ENCODE measurements around the gene CHMP1A. TPM values are rescaled to one million over a fixed set of nuclear protein-coding genes. Genes with fewer than 3 reads are reported as not detected.

Gene CHMP1A
- total RNA-seq, 1 experiment from 2014 or later = 151 TPM

- Histone ChIP-seq H3K4me3 (no peak overlapping the region), H4K20me1 (ENCODE audit: insufficient read depth) (no peaks in the 10 kb centered on the region), H3K4me1 (replicated peaks; ENCODE audit: insufficient read depth) (0 out of 2 replicates have a peak, but pooled peaks cover 7% of the 10 kb centered on the region), H3K27ac (no peak overlapping the region), H3K9me3 (ENCODE audit: insufficient read depth, low read depth) (no peaks in the 10 kb centered on the region), H3K9me2 (ENCODE audit: insufficient read depth) (no peaks in the 10 kb centered on the region), H3K79me2 (ENCODE audit: low read depth) (no peaks in the 10 kb centered on the region), H3K27me3 (ENCODE audit: insufficient read depth, low read depth) (no peaks in the 10 kb centered on the region), H3K4me2 (no peak overlapping the region), H3F3A (ENCODE audit: insufficient read depth, low read depth) (peaks cover 37% of the 10 kb centered on the region; the same call in 1 of the 2 replicates), H2AFZ (no peak overlapping the region), H3K36me3 (ENCODE audit: low read depth) (no peaks in the 10 kb centered on the region)
- intact Hi-C loops (cut with micrococcal nuclease; ENCODE audit: unreplicated experiment) = no loop called here
- BruUV-seq (replicated peaks) = no TSS peak
- ChIA-PET POLR2A (ENCODE audit: unreplicated experiment) (no interaction called here), CTCF (no interaction called here)
- DNase-seq = no peak
- TF ChIP-seq EZH2 (IDR thresholded peaks at IDR 0.05; ENCODE audit: low read depth) = no peak
- TF ChIP-seq CTCF (conservative IDR thresholded peaks at IDR 0.05) = no peak
Observed at GRCh38 chr16:89596957-89597649, 60.4 kb downstream of the CHMP1A start.

GRCh38 chr16:89596061-89596689, 61.3 kb downstream of the CHMP1A start:
- Histone ChIP-seq H2AFZ (no peak overlapping the region), H3K27ac (no peak overlapping the region), H3K4me2 (no peak overlapping the region), H3F3A (ENCODE audit: insufficient read depth, low read depth) (peaks cover 37% of the 10 kb centered on the region; the same call in 1 of the 2 replicates), H3K79me2 (ENCODE audit: low read depth) (no peaks in the 10 kb centered on the region), H3K4me1 (replicated peaks; ENCODE audit: insufficient read depth) (0 out of 2 replicates have a peak, but pooled peaks cover 7% of the 10 kb centered on the region), H3K36me3 (ENCODE audit: low read depth) (no peaks in the 10 kb centered on the region), H3K4me3 (no peak overlapping the region), H3K27me3 (ENCODE audit: insufficient read depth, low read depth) (no peaks in the 10 kb centered on the region), H3K9me2 (ENCODE audit: insufficient read depth) (no peaks in the 10 kb centered on the region), H3K9me3 (ENCODE audit: insufficient read depth, low read depth) (no peaks in the 10 kb centered on the region), H4K20me1 (ENCODE audit: insufficient read depth) (no peaks in the 10 kb centered on the region)
- POLR2A ChIA-PET (ENCODE audit: unreplicated experiment) = no interaction called here
- TF ChIP-seq CTCF (conservative IDR thresholded peaks at IDR 0.05) (no peak), EZH2 (IDR thresholded peaks at IDR 0.05; ENCODE audit: low read depth) (no peak)
- no peak for DNase-seq
- CTCF ChIA-PET = no interaction called here
- intact Hi-C loops (cut with micrococcal nuclease; ENCODE audit: unreplicated experiment) = no loop called here
- no TSS peak for BruUV-seq (replicated peaks)

GRCh38 chr16:89595330-89596060, 62.0 kb downstream of the CHMP1A start:
- intact Hi-C loops (cut with micrococcal nuclease; ENCODE audit: unreplicated experiment) = no loop called here
- Histone ChIP-seq H3K27me3 (ENCODE audit: insufficient read depth, low read depth) (no peaks in the 10 kb centered on the region), H3K79me2 (ENCODE audit: low read depth) (no peaks in the 10 kb centered on the region), H3K4me1 (replicated peaks; ENCODE audit: insufficient read depth) (0 out of 2 replicates have a peak, but pooled peaks cover 7% of the 10 kb centered on the region), H3K9me2 (ENCODE audit: insufficient read depth) (no peaks in the 10 kb centered on the region), H3K9me3 (ENCODE audit: insufficient read depth, low read depth) (no peaks in the 10 kb centered on the region), H2AFZ (no peak overlapping the region), H3K36me3 (ENCODE audit: low read depth) (no peaks in the 10 kb centered on the region), H3K4me2 (no peak overlapping the region), H4K20me1 (ENCODE audit: insufficient read depth) (no peaks in the 10 kb centered on the region), H3K4me3 (no peak overlapping the region), H3F3A (ENCODE audit: insufficient read depth, low read depth) (peaks cover 34% of the 10 kb centered on the region; the same call in 1 of the 2 replicates), H3K27ac (no peak overlapping the region)
- no peak for DNase-seq
- CTCF ChIA-PET = no interaction called here
- POLR2A ChIA-PET (ENCODE audit: unreplicated experiment) = no interaction called here
- no TSS peak for BruUV-seq (replicated peaks)
- TF ChIP-seq CTCF (conservative IDR thresholded peaks at IDR 0.05) (no peak), EZH2 (IDR thresholded peaks at IDR 0.05; ENCODE audit: low read depth) (no peak)

Other genes with a start within 250 kb of the CHMP1A start
- gene ANKRD11, start 167.1 kb downstream of the CHMP1A start, total RNA-seq (2021) = 206 and 220 TPM in 2 replicates
- 160 and 198 TPM in 2 replicates for gene SPG7, start 149.3 kb downstream of the CHMP1A start, total RNA-seq (2021)
- gene RPL13, start 97.0 kb downstream of the CHMP1A start, total RNA-seq (2021) = 2,045 and 3,124 TPM in 2 replicates
- gene CPNE7, start 82.0 kb downstream of the CHMP1A start, total RNA-seq (2021) = 19.5 and 27.8 TPM in 2 replicates
- gene DPEP1, start 44.1 kb downstream of the CHMP1A start, total RNA-seq (2021) = not detected in 2 replicates
- 21.0 and 25.6 TPM in 2 replicates for gene SPATA33, start 128 bp upstream of the CHMP1A start, total RNA-seq (2021)
- gene CDK10, start 29.0 kb upstream of the CHMP1A start, total RNA-seq (2021) = 76.6 and 110 TPM in 2 replicates
- 15.3 and 23.8 TPM in 2 replicates for gene SPATA2L, start 44.0 kb upstream of the CHMP1A start, total RNA-seq (2021)
- gene VPS9D1, start 63.2 kb upstream of the CHMP1A start, total RNA-seq (2021) = 15.2 and 20.4 TPM in 2 replicates
- 28.8 and 32.0 TPM in 2 replicates for gene ZNF276, start 63.8 kb upstream of the CHMP1A start, total RNA-seq (2021)
- gene FANCA, start 158.9 kb upstream of the CHMP1A start, total RNA-seq (2021) = 61.6 and 79.9 TPM in 2 replicates
- gene SPIRE2, start 170.8 kb upstream of the CHMP1A start, total RNA-seq (2021) = 34.5 and 48.6 TPM in 2 replicates
- gene TCF25, start 215.9 kb upstream of the CHMP1A start, total RNA-seq (2021) = 298 and 347 TPM in 2 replicates